Right atrium auricular region (tissue), 2 donors: ENCODE data around the gene KMT5C. TPM values are rescaled to one million over a fixed set of nuclear protein-coding genes. Genes with fewer than 3 reads are reported as not detected.

Experiments used
- DNase-seq: peaks from one replicate; pipeline ENCODE4 v3.0.0-alpha.2; 2019; ENCODE audit warnings: low spot score
- H3K27ac ChIP-seq, 2 donors: fragments of 200-600 bp; sonication (generic); 1 replicate in 1 of 2; 2 replicates in 1 of 2; pipeline ENCODE4 v1.5.1; 2016 to 2019
- H3K27me3 ChIP-seq, 2 donors: fragments of 200-600 bp; sonication (generic); one replicate each; pipeline versions ENCODE4 v1.5.1 to v1.6.0; 2017 to 2019
- H3K36me3 ChIP-seq: fragments of 200-600 bp; sonication (generic); one replicate; pipeline ENCODE4 v1.5.1; 2016
- H3K4me1 ChIP-seq, 2 donors: fragments of 200-600 bp; sonication (generic); one replicate each; pipeline versions ENCODE4 v1.5.1 to v1.6.0; 2017 to 2019
- H3K4me3 ChIP-seq, 2 donors: fragments of 200-600 bp; sonication (generic); 1 replicate in 1 of 2; 2 replicates in 1 of 2; pipeline ENCODE4 v1.5.1; 2017 to 2019; ENCODE audit warnings: mild to moderate bottlenecking in 1 of 2, moderate library complexity in 1 of 2
- H3K9me3 ChIP-seq, 2 donors: fragments of 200-600 bp; sonication (generic); one replicate each; pipeline ENCODE4 v1.5.1; 2019
- CTCF ChIP-seq, 2 donors: fragments of 200-600 bp; sonication (generic); IDR thresholded peaks; one replicate each; pipeline ENCODE4 v1.5.1; 2019; ENCODE audit warnings: antibody characterized with exemption in 2 of 2
- total RNA-seq, 2 donors: library from RNA; depleted of rRNA; stranded (reverse); fragments of >200 nt; gene quantifications; one replicate each; pipeline ENCODE4 v1.1.0, GENCODE V29; 2016

Gene KMT5C
- total RNA-seq, 2 donors from 2014 or later, result 2.4 to 3.3 TPM

- Histone ChIP-seq H3K9me3 (no peaks in the 10 kb centered on the region), H3K27ac (no peak overlapping the region), H3K36me3 (peaks cover under 1% of the 10 kb centered on the region), H3K27me3 (no peaks in the 10 kb centered on the region), H3K4me1 (peaks cover 0 to 33% of the 10 kb centered on the region in 2 donors), H3K4me3 (no peak overlapping the region)
- TF ChIP-seq CTCF (IDR thresholded peaks at IDR 0.05), result no peak
- no peak for DNase-seq
These were observed 42.3 kb downstream of the KMT5C start for GRCh38 chr19:55382013-55382412.

GRCh38 chr19:55382522-55383054, 42.9 kb downstream of the KMT5C start:
- no peak for DNase-seq
- peaks cover 7% of the 10 kb centered on the region for H3K36me3 ChIP-seq
- peaks cover 0 to 35% of the 10 kb centered on the region in 2 donors for H3K4me1 ChIP-seq
- H3K27me3 ChIP-seq, result no peaks in the 10 kb centered on the region
- no peak for TF ChIP-seq CTCF (IDR thresholded peaks at IDR 0.05)
- H3K9me3 ChIP-seq, result no peaks in the 10 kb centered on the region
- H3K27ac ChIP-seq, result no peak overlapping the region
- H3K4me3 ChIP-seq, result no peak overlapping the region

- peaks cover 16% of the 10 kb centered on the region for H3K36me3 ChIP-seq
- H3K27me3 ChIP-seq, result no peaks in the 10 kb centered on the region
- H3K27ac ChIP-seq, result peak overlapping the region; percentile 60 to 92
- TF ChIP-seq CTCF (IDR thresholded peaks at IDR 0.05), result peak in 1 of 2 donors; percentile 45
- peaks cover 0 to 41% of the 10 kb centered on the region in 2 donors for H3K4me1 ChIP-seq
- no peaks in the 10 kb centered on the region for H3K9me3 ChIP-seq
- no peak for DNase-seq
- H3K4me3 ChIP-seq, result peak overlapping the region; percentile 40 to 82
These were observed 43.8 kb downstream of the KMT5C start for GRCh38 chr19:55383279-55384130.

- no peaks in the 10 kb centered on the region for H3K27me3 ChIP-seq
- H3K27ac ChIP-seq, result peak within 1 kb of the TSS; percentile 91 to 92
- no peak for DNase-seq
- no peaks in the 10 kb centered on the region for H3K9me3 ChIP-seq
- peaks cover 24% of the 10 kb centered on the region for H3K36me3 ChIP-seq
- peaks cover 0 to 48% of the 10 kb centered on the region in 2 donors for H3K4me1 ChIP-seq
- TF ChIP-seq CTCF (IDR thresholded peaks at IDR 0.05), result no peak
- peak within 1 kb of the TSS; percentile 58 to 82 for H3K4me3 ChIP-seq
These were observed 44.6 kb downstream of the KMT5C start, which contains the start of gene TMEM238 for GRCh38 chr19:55384131-55384919. TMEM238 (minus strand) TSS chr19:55384292; CDS start chr19:55384259, 33 bp downstream.

- Histone ChIP-seq H3K27ac (peak overlapping the region; percentile 91 to 92), H3K27me3 (no peaks in the 10 kb centered on the region), H3K4me3 (peak overlapping the region; percentile 58 to 82), H3K36me3 (peaks cover 32% of the 10 kb centered on the region), H3K4me1 (peaks cover 0 to 54% of the 10 kb centered on the region in 2 donors), H3K9me3 (no peaks in the 10 kb centered on the region)
- peak; percentile 98 for DNase-seq
- no peak for TF ChIP-seq CTCF (IDR thresholded peaks at IDR 0.05)
These were observed 45.4 kb downstream of the KMT5C start for GRCh38 chr19:55384920-55385723.
